ENCODE results near the gene A1CF. TPM values are rescaled to one million over a fixed set of nuclear protein-coding genes. Genes with fewer than 3 reads are reported as not detected.

The A1CF gene
- total RNA-seq, 1 experiment from 2014 or later, result not detected

DNA sequence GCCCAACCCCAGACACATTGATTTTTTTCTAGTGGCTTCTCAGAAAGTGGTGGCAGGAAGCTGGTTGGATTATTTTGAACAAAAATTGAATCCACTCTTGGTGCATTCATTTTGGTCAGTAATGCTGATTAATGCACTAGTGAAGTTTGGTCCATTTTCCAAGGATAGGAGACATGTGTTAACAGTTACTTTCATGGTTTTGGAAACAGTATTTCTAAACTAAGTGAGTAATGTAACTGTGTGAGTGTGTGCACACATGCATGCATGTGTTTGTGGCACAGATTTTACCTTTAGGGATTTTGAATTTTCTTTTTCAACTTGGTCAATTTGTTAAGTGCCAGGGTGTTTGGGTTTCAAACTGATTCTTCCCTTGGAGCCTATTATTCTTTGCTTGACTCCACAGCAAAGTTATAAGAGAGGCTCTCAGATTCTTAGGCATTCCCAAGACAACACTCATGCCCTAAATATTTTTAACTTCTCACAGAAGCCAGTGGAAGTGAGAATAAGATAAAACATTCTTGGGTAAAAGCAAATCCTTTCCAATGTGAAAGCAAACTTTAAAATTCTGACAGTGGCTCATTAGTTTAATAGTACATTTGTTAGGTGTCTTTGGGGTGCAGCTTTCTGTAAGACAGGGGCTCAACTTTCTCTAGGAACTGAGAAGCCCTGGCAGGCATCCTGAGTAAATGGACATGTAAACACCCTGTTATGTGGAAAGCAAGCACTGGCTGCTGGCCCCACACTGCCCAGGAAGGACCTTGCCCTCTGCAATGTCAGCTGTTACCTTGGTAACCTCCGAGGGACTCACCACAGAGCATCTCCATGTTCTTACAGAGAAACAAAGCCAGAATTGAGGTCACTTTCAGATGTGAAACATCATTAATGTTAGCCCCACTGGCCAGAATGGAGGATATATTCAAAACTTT, 77.3 kb downstream of the A1CF start:
- TF ChIP-seq, protein P1, sequence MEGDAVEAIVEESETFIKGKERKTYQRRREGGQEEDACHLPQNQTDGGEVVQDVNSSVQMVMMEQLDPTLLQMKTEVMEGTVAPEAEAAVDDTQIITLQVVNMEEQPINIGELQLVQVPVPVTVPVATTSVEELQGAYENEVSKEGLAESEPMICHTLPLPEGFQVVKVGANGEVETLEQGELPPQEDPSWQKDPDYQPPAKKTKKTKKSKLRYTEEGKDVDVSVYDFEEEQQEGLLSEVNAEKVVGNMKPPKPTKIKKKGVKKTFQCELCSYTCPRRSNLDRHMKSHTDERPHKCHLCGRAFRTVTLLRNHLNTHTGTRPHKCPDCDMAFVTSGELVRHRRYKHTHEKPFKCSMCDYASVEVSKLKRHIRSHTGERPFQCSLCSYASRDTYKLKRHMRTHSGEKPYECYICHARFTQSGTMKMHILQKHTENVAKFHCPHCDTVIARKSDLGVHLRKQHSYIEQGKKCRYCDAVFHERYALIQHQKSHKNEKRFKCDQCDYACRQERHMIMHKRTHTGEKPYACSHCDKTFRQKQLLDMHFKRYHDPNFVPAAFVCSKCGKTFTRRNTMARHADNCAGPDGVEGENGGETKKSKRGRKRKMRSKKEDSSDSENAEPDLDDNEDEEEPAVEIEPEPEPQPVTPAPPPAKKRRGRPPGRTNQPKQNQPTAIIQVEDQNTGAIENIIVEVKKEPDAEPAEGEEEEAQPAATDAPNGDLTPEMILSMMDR (IDR thresholded peaks at IDR 0.05; ENCODE audit: unreplicated experiment), result no peak
- intact Hi-C loops (cut with micrococcal nuclease), result no loop called here
- no peak overlapping the region for H3K4me3 Mint-ChIP-seq (ENCODE audit: unreplicated experiment)
- no peaks in the 10 kb centered on the region for H3K4me1 Mint-ChIP-seq (ENCODE audit: insufficient read depth, unreplicated experiment)
- no TSS peak for BruUV-seq (replicated peaks)
- CTCF ChIA-PET, result no interaction called here
- no peak for DNase-seq (ENCODE audit: unreplicated experiment)
- POLR2A ChIA-PET, result no interaction called here
- H3K36me3 Mint-ChIP-seq (ENCODE audit: insufficient read depth, unreplicated experiment), result no peaks in the 10 kb centered on the region
- H3K27me3 Mint-ChIP-seq (ENCODE audit: insufficient read depth, unreplicated experiment), result peaks cover 28% of the 10 kb centered on the region
- H3K9me3 Mint-ChIP-seq (ENCODE audit: unreplicated experiment), result no peaks in the 10 kb centered on the region
- H3K27ac Mint-ChIP-seq (ENCODE audit: low read depth, unreplicated experiment), result no peak overlapping the region

DNA sequence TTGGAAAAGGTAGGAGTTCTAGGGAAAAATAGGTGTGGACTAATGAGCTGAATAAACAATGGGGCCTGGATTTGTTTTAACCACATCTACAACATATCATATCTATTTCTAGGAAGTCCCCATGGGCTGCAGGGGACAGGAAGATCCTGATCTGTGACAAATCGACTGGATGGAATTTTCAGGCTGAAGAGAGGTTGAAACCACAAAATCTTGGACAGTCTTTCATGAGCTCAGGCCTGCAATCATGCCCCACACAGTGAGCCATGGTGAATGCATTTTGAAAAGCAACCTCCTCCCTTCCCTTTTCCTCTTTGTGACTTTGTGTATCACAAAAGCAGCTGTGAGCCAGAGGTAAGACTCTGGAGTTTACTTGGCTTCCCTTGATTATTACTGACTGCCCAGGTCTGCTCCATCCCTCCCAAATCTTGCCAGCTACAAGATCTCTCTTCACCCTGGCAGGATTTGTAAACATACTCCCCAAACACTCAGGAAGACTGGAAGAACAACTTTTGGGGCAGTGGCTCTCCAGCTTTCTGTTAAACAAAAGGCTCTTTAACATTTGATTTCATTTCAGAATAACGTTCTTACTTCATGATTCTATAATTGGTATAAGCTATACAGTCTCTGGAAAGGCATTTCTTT, 79.3 kb downstream of the A1CF start:
- ChIA-PET POLR2A (no interaction called here), CTCF (interaction anchor here (0.6 kb wide), 1 partner anchor 357 kb away, joined by 3 read pairs; no protein-coding TSS in a partner anchor)
- intact Hi-C loops (cut with micrococcal nuclease), result no loop called here
- Mint-ChIP-seq H3K27ac (ENCODE audit: low read depth, unreplicated experiment) (no peak overlapping the region), H3K9me3 (ENCODE audit: unreplicated experiment) (no peaks in the 10 kb centered on the region), H3K36me3 (ENCODE audit: insufficient read depth, unreplicated experiment) (no peaks in the 10 kb centered on the region), H3K4me3 (ENCODE audit: unreplicated experiment) (no peak overlapping the region), H3K4me1 (ENCODE audit: insufficient read depth, unreplicated experiment) (no peaks in the 10 kb centered on the region), H3K27me3 (ENCODE audit: insufficient read depth, unreplicated experiment) (peaks cover 30% of the 10 kb centered on the region)
- TF ChIP-seq, protein P1 (IDR thresholded peaks at IDR 0.05; ENCODE audit: unreplicated experiment), result no peak
- no TSS peak for BruUV-seq (replicated peaks)
- DNase-seq (ENCODE audit: unreplicated experiment), result no peak

- H3K27ac Mint-ChIP-seq (ENCODE audit: low read depth, unreplicated experiment), result no peak overlapping the region
- POLR2A ChIA-PET, result no interaction called here
These were observed 85.8 kb downstream of the A1CF start for GRCh38 chr10:50799595-50799994.

DNA sequence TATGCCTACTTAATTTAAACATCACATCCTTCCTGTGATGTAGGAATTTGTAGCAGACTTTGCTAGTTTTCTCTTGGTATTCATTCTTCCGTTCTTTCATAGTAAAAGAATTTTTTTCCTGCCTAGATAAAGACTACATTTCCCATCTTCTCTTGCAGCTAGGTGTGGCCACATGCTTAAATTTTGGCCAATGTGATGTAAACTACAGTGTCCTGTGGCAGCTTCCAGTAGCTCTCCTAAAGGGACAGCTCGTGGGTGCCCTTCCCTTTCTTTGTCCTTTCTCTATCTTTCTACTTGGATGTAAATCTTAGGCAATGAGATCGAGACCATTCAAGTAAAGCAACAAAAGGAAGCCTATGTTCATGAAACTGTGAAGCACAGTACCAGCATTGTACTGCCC, 87.1 kb downstream of the A1CF start:
- Mint-ChIP-seq H3K9me3 (ENCODE audit: unreplicated experiment) (no peaks in the 10 kb centered on the region), H3K27ac (ENCODE audit: low read depth, unreplicated experiment) (no peak overlapping the region), H3K4me1 (ENCODE audit: insufficient read depth, unreplicated experiment) (no peaks in the 10 kb centered on the region), H3K36me3 (ENCODE audit: insufficient read depth, unreplicated experiment) (no peaks in the 10 kb centered on the region), H3K4me3 (ENCODE audit: unreplicated experiment) (no peak overlapping the region), H3K27me3 (ENCODE audit: insufficient read depth, unreplicated experiment) (peaks cover 37% of the 10 kb centered on the region)
- POLR2A ChIA-PET, result no interaction called here
- intact Hi-C loops (cut with micrococcal nuclease), result no loop called here
- TF ChIP-seq, protein P1 (IDR thresholded peaks at IDR 0.05; ENCODE audit: unreplicated experiment), result no peak
- CTCF ChIA-PET, result interaction anchor here (1.3 kb wide), 1 partner anchor 10 kb away, joined by 3 read pairs; no protein-coding TSS in a partner anchor
- no peak for DNase-seq (ENCODE audit: unreplicated experiment)
- no TSS peak for BruUV-seq (replicated peaks)

More at GRCh38 chr10:50799595-50799994, 85.8 kb downstream of the A1CF start:
- CTCF ChIA-PET, result no interaction called here
- H3K27me3 Mint-ChIP-seq (ENCODE audit: insufficient read depth, unreplicated experiment), result peaks cover 42% of the 10 kb centered on the region
- H3K36me3 Mint-ChIP-seq (ENCODE audit: insufficient read depth, unreplicated experiment), result no peaks in the 10 kb centered on the region
- H3K4me3 Mint-ChIP-seq (ENCODE audit: unreplicated experiment), result no peak overlapping the region
- no peaks in the 10 kb centered on the region for H3K9me3 Mint-ChIP-seq (ENCODE audit: unreplicated experiment)
- DNase-seq (ENCODE audit: unreplicated experiment), result no peak
- BruUV-seq (replicated peaks), result no TSS peak
- intact Hi-C loops (cut with micrococcal nuclease), result no loop called here
- no peaks in the 10 kb centered on the region for H3K4me1 Mint-ChIP-seq (ENCODE audit: insufficient read depth, unreplicated experiment)
- TF ChIP-seq, protein P1 (IDR thresholded peaks at IDR 0.05; ENCODE audit: unreplicated experiment), result no peak
